GM19468 (cell line): ENCODE measurements around the gene PRKCA.
"Not testable (repeated sequence)": the region's sequence is repeated elsewhere in the genome, so short reads cannot be mapped to it uniquely, and the experiment has no call there.

Source experiments
- ATAC-seq: cut with Tn5 transposase; IDR thresholded peaks from one replicate; pipeline ENCODE4 v1.9.1; 2021; ENCODE audit warnings: mild to moderate bottlenecking, moderate library complexity, moderate number of reproducible peaks; ENCODE audit not compliant: unreplicated experiment; ENCODE audit errors: extremely low read depth

Gene PRKCA

GRCh38 chr17:66319226-66319625, 16.8 kb downstream of the PRKCA start:
- ATAC-seq, result no peak

DNA sequence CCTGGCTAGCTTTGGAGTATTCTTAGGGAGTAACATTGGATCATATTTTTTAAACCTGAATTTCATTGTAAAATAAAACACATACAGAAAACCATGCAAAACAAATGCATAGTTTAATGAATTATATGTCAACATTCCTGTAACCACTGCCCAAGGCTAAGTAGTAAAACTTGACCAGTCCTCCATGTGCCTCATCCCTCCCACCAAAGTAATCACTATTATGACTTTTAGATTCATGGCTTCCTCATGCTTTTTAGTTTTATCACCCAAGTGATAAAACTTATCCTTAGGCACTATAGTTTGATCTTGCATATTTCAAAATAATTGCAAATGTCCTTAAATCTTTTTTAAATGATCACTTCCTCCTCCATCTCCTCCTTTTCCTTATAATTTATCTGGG, 20.4 kb downstream of the PRKCA start:
- no peak for ATAC-seq

DNA sequence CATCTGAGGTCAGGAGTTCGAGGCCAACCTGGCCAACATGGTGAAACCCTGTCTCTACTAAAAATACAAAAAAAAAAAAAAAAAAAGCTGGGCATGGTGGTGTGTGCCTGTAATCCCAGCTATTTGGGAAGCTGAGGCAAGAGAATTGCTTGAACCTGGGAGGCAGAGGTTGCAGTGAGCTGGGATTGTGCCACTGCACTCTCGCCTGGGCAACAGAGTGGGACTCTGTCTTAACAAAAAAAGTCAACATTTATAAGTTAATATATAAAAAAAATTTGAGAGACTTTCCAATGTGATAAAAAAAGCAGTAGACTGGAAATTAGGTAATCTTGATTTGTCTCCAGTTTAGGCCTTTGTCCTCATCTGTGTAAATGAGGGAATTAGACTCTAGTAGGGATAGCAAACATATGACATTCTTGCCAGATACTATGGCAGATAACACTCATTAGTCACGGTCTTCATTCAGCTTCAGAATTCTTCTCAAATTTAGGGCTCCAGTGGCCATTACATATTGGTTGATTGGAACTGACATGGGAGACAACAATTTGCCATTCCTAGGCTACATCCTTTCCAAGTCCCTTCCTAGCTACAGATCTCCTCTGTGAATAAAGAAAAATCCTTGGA, 22.1 kb downstream of the PRKCA start:
- ATAC-seq, result not testable (repeated sequence)

DNA sequence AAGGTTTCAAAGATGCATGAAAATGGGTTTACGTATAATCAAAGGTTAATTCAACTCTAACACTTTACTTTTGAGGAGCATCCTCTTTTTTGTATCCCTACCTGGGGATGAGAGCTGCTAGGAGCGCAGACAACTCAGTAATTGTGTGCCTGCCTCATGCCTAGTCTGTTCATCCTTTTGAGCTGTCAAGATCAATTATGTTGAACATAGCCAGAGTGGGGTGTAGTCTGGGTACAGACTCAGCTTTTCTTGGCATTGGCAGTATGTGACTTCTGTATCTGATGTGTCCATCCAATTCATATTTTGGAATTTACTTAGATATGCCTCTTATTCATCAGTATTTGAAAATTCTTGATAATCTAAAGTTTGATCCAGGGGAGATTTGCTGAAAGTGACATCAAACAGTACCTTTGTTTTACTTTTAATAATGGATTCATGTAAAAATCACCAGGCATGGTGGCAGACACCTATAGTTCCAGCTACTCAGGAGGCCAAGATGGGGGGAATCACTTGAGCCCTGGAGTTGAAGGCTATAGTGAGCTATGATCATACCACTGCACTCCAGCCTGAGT, 24.1 kb downstream of the PRKCA start:
- ATAC-seq, result no peak

DNA sequence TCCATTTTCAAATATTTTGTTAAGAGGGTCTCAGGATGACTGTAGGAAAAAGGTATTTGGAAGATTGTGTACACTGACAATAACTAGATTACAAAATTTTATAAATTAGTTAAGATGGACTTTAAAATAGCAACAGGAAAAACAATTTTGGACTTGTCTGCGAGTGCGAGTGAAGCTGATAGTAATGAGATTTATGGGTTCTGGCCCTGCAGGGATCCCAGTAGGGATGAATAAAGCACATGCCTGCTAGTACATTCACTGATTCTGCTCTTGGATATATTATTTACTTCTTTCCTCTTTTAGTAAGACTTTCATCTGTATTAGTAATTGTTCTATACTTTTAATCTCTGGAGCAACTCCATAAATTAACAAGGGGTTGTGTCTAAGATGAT, 28.2 kb downstream of the PRKCA start:
- no peak for ATAC-seq

GRCh38 chr17:66331038-66331816, 28.8 kb downstream of the PRKCA start:
- no peak for ATAC-seq

GRCh38 chr17:66335797-66336196, 33.4 kb downstream of the PRKCA start:
- no peak for ATAC-seq

DNA sequence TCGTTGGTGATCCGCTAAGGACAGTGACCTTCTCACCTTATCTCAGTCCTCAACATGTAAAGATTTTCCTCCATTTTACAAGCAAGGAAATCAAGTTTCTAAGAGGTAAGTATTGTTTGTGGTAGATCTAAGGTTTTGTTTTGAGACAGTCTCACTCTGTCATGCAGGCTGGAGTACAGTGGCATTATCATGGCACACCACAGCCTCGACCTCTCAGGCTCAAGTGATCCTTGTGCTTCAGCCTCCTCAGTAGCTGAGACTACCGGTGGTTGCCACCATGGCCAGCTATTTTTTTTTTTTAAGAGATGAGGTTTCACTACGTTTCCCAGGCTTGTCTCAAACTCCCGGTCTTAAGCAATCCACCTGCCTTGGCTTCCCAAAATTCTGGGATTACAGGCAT, 34.9 kb downstream of the PRKCA start:
- ATAC-seq, result no peak

DNA sequence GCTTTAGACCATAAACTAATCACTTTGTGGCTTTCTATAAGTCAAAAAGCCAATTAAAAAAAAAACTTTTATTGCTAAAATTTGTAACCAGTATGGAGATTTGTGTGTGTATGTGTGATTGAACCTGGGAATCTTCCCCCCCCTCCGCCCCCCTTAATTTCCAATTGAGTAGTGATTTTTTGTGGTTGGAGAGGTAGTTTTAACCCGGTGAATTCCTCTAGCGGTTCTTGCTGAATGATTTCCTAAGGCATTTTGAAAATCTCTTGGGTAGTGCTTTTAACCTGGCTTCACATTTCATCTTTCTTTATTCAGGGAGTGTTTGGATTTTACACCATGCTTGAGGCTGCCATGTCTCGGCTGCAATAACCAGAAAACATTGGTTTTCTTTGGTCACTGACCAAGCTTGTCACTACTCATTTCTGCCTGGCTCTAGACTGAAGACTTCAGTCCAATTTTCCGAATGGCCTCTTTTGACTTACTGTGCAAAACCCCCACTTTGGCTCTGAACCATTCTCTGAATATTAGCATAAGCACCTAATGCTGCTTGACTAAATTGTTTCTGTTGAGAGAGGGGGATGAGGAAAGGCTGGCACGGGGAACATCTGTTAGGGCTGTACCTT, 35.6 kb downstream of the PRKCA start:
- no peak for ATAC-seq

DNA sequence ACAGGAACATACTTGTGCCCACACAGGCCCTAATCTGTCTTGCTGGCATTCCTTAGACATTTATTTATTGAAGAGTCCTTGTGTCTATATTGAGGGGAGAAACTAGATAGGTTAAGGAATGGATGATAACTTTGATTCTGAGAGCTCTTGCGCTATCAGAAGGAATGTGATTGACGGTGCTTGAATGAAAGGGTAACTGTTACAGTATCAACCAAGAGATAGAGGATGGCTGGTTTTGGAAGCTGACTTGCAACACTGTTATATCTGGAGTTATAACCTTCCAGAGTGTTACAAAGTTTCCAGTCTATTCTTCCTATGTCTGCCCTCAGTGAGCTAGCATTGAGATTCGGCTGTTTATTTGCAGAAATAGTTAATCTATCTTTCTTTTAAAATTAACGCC, 36.5 kb downstream of the PRKCA start:
- no peak for ATAC-seq

DNA sequence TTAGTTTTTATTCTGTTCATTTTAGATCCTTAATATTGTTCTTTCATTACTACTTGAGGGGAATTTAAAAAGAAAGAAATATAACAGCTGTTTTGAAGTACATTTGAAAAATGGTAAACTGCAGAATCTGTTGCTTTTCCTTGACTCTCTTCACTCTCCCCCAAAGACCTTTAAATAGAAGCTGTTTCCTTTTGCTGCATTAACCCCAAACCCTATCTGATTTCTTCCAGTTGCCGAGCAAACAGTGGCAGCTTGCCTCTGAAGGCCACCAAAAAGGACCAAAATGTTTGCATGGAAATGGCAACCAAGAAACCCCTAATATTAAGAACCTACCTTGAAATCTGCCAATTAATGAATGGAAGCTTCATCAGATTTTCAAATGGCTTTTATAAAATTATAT, 37.1 kb downstream of the PRKCA start:
- no peak for ATAC-seq

- ATAC-seq, result no peak
Observed at GRCh38 chr17:66340720-66341119, 38.3 kb downstream of the PRKCA start.

GRCh38 chr17:66341462-66341861, 39.0 kb downstream of the PRKCA start:
- no peak for ATAC-seq

- ATAC-seq, result not testable (repeated sequence)
Observed at GRCh38 chr17:66342263-66342662, 39.9 kb downstream of the PRKCA start.

DNA sequence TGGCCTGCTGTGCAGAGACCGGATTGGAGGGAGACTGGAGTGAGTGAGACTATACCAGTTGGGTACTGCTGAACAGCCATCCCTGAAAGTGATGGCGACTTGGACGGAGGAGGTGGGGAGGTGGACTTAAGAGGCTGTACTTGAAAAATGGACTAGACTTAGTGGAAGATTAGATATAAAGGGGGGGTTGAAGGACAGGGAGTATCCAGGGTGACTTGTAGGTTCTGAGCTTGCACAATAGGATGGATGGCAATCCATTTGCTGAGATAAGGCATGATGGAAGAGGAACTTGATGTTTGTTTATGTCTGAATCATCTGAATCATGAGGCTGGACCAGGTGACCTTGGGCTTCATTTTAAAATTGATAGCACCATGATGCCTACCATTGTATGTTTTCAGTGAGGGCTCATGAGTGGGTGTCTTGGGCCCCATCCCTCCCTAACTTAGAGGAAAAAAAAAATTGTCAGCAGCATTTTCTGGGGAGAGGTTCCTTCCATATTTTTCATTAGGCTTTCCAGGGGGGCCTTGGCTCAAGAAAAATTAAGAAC, 41.2 kb downstream of the PRKCA start:
- no peak for ATAC-seq

- no peak for ATAC-seq
Observed at GRCh38 chr17:66344473-66344872, 42.1 kb downstream of the PRKCA start.

DNA sequence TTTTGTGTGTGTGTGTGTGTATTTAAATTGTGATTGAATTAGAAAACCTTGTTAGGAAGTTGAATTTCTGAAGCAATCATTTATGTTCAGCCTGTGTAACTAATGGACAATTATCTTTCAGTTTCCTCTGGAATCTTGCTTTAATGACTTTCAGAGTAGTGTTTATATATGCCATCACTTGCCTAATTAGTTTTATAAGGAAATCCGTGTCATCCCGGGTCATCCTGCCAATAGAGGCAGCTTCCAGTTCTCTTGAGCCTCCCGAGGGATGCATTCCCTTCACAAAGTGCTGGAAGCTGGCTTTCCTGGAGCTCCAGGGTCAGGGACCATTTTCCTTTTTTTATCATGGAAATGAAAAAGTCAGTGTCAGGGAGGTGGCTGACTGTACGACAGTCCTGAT, 42.9 kb downstream of the PRKCA start:
- ATAC-seq, result no peak

DNA sequence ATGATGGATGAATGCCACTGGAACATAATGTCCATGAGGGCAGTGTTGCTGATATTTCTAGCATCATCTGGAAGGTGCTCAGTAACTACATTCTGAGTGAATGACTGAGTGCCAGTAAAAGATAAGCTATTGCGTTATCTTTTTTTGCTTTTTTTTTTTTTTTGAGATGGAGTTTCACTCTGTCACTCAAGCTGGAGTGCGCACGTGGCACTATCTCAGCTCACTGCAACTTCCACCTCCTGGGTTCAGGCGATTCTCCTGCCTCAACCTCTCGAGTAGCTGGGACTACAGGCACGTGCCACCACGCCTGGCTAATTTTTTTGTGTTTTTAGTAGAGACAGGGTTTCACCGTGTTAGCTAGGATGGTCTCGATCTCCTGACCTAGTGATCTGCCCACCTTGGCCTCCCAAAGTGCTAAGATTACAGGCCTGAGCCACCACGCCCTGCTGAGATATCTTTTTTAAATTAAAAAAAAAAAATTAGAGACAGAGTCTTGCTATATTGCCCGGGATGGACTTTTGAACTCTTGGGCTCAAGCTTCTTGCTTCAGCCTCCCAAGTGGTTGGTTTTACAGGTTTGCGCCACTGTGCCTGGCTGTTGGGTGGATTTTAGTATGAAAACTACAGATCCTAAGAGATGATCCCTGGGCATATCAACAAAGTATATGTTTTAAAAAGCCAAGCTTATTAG, 43.7 kb downstream of the PRKCA start:
- ATAC-seq, result not testable (repeated sequence)

GRCh38 chr17:66347661-66348514, 45.5 kb downstream of the PRKCA start:
- ATAC-seq, result no peak
